ENCODE results near the gene OTOP3.

Gene OTOP3

DNA sequence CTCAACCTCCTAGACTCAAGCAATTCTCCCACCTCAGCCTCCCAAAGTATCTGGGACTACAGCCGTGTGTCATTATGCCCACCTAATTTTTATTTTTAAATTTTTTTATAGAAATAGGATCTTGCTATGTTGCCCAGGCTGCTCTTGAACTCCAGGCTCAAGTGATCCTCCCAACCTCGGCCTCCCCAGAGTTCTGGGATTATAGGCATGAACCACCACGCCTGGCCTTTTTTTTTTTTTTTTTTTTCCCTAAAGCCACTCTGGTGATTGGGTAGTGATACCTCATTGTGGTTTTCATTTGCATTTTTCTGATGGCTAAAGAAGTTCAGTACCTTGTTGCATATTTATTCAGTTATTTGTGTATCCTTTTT lies 50.5 kb downstream of the OTOP3 start:
- no peak for DNase-seq (ENCODE audit: low read depth, low spot score)

DNA sequence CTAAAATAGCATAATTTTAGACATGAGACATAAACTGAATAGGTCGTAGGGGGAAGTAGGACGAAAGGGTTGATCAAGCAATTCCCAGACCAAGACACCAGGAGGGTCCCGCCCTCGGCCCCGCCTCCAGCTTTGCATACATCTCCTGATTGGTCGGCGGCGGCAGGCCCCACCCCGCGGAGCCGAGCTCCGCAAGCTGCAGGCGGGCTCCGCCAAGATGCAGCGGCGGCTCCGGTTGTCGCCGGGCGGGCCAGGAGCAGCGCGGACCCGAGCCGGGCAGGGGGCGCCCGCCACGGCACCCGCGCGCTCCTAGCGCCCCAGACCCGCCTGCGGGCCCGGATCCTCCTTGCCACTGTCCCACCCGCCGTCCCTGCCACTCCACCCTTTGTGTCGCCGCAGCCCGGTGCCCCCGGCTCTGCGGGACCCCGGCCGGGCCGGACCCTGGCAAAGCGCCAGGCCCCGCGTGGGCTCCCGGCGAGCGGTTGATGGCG lies 51.8 kb downstream of the OTOP3 start, which contains the start of gene CDR2L:
CDR2L (plus strand) TSS at position 215 of the 491 bp plus-strand sequence. CDS start 412 bp downstream, outside the sequence.
- peak; percentile 87 for DNase-seq (ENCODE audit: low read depth, low spot score)

DNA sequence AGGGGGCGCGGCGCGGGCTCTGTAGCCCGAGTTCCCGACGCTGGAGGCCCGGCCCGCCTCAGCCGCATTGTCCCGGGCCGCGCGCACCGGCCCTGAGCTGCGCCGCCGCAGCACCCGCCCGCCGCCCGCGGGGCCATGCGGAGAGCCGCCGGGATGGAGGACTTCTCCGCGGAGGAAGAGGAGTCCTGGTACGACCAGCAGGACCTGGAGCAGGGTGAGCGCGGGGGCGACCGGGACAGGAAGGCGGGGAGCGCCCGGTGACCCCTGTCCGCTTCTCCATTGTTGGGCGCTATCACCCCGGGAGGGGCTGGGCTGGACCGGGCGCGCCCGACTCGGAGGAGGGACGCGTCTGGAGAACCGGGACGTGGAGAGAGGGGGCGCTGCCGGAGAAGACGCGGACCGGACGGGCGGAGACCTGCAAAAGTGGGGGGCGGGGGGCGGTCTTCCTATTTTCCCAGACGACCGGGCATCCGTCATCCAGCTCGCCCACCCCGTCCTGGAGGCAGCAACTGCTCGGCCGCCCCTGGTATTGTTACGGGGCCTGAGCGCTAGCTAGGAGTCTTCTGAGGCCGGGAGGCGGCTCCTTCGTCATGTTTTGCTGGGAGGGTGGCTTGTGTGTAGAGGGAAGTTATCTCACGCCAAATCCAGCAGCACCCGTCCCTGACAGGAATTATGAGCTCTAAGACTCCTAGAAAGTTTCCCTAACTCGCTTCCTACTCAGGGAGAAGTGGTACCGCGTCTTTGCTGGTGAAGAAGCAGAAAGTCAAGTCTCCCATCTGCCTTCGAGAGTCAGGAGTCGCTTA lies 52.4 kb downstream of the OTOP3 start:
- DNase-seq (ENCODE audit: low read depth, low spot score) = no peak

DNA sequence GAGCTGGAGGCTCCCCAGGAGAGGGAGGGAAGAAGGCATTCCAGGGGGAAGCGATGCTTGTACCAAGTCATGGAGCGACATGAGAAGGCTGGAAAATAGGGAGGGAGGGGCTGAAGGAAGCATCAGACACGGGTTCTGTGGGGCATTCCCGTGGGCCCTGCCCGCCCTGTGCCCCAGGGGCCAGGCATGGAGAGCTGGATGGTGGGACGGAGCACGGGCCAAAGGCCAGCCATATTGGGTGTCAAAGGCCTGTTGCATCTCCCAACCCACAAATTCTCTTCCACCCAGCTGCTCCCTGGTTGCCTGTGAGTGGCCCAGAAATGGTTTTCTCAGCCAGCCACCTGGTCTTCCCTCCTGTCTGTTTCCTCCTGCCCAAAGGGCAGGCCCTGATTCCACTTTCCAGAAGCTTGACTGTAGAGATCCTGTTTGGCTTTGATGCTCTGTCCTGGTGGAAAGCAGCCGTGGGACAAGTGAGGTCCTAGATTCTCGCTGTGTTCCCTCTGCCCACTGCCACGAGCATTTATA lies 54.9 kb downstream of the OTOP3 start:
- no peak for DNase-seq (ENCODE audit: low read depth, low spot score)

DNA sequence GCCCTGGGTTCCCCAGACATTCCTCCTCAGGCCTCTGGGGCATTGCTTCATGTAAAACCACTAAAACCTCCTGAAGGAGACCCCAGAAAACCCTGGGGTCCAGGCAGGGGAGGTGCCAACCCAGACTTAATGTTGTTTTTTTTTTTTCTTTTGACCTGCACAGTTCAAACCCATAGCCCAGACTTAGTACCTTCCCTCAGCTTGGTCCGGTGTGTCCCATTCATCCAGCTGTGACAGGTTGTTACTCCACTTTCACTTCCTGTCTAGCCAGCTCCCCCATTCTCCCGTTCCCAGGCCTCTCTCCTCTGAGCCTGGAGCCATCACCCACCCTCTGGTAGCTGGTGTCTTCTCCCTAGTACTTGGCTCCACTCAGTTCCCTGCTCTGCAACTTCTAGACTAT lies 56.5 kb downstream of the OTOP3 start:
- DNase-seq (ENCODE audit: low read depth, low spot score) = no peak

DNA sequence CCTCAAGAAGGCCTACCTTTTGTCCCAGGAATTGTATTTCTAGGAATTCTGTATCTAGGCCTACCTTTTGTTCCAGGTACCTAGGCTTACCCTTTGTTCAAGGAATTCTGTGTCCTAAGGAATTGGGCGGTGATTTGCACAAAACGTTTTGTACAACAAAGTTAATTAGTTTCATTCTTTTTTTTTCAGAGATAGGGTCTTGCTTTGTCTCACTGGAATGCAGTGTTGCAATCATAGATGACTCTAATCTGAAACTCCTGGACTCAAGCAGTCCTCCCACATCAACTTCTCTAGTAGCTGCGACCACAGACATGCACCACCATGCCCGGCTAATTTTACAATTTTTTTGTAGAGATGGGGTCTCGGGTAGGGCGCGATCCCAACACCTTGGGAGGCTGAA lies 58.7 kb downstream of the OTOP3 start:
- DNase-seq (ENCODE audit: low read depth, low spot score) = no peak

DNA sequence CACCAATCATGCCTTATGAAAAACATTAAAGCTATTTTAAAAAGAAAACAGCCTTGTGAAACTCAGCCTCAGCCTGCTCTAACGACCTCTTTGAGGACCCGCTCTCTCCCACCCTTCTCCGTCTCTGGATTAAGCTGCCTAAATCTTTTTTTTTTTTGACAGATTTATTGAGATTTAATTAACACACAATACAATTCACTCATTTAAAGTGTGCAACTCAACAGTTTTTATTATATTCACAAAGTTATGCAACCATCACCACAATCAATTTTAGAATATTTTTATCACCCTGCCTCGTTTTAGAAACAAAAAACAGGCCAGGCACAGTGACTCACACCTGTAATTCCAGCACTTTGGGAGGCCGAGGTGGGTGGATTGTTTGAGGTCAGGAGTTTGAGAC lies 60.1 kb downstream of the OTOP3 start:
- no peak for DNase-seq (ENCODE audit: low read depth, low spot score)

GRCh38 chr17:74998783-74999182 lies 63.1 kb downstream of the OTOP3 start:
- DNase-seq (ENCODE audit: low read depth, low spot score) = no peak

DNA sequence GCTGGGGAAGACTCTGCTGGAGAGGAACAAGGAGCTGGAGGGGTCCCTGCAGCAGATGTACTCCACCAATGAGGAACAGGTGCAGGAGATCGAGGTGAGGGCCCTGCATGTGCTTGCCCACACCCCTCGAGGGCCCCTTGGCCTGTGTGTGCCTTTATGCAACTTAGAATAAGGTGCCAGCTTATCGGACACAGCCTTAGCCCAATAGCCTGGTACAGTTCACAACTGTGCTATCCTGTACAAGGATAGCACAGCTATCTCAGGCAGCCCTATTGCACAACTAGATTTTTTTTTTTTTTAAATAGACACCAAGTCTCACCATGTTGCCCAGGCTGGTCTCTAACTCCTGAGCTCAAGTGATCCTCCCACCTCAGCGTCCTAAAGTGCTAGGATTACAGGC lies 63.8 kb downstream of the OTOP3 start:
- DNase-seq (ENCODE audit: low read depth, low spot score) = no peak

Data from smooth muscle cell of the brain vasculature (primary cell).